ENCODE data around the gene RER1.
A peak's percentile ranks its signal among the peaks of the same experiment; 100 is the strongest.

RER1 gene

DNA sequence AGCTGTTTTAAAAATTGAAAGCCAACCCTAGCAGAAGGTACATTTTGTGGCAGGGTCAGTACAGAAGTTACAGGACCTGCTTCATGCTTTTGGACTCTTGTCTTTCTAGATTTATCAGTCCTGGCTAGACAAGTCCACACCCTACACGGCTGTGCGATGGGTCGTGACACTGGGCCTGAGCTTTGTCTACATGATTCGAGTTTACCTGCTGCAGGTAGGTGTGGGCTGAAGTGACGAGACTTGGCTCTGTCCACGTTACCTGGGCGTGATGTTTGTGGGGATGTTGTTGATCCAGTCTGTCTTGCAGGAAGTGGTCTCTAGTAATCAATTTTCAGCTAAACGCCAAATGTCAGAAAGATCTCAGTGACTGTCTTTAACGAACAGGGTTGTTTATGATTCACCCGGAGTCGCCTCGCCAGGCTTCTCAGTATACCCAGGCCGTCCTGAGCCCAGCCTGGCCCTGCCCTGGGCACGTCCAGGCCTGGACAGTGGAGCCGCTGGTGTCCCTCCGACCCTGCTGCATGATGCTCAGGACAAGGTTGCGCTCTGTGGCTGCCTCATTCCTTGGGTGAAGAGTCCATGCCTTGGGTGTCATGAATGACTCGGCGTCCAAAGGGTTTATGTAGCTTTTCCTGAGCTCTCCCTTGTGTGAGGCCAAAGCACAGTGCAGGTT is 5.5 kb downstream of the RER1 start:
- no peak for DNase-seq
- H3K36me3 Mint-ChIP-seq (ENCODE audit: low read depth), result peaks cover 60% of the 10 kb centered on the region
- no peaks in the 10 kb centered on the region for H3K9me3 Mint-ChIP-seq
- H3K4me3 Mint-ChIP-seq, result no peak overlapping the region
- peaks cover 8% of the 10 kb centered on the region for H3K27me3 Mint-ChIP-seq (ENCODE audit: low read depth, poor library complexity)
- peak overlapping the region; percentile 96 for H3K27ac Mint-ChIP-seq
- H3K4me1 Mint-ChIP-seq, result peaks cover 20% of the 10 kb centered on the region
- TF ChIP-seq, protein P1, sequence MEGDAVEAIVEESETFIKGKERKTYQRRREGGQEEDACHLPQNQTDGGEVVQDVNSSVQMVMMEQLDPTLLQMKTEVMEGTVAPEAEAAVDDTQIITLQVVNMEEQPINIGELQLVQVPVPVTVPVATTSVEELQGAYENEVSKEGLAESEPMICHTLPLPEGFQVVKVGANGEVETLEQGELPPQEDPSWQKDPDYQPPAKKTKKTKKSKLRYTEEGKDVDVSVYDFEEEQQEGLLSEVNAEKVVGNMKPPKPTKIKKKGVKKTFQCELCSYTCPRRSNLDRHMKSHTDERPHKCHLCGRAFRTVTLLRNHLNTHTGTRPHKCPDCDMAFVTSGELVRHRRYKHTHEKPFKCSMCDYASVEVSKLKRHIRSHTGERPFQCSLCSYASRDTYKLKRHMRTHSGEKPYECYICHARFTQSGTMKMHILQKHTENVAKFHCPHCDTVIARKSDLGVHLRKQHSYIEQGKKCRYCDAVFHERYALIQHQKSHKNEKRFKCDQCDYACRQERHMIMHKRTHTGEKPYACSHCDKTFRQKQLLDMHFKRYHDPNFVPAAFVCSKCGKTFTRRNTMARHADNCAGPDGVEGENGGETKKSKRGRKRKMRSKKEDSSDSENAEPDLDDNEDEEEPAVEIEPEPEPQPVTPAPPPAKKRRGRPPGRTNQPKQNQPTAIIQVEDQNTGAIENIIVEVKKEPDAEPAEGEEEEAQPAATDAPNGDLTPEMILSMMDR (IDR thresholded peaks at IDR 0.05), result no peak

DNA sequence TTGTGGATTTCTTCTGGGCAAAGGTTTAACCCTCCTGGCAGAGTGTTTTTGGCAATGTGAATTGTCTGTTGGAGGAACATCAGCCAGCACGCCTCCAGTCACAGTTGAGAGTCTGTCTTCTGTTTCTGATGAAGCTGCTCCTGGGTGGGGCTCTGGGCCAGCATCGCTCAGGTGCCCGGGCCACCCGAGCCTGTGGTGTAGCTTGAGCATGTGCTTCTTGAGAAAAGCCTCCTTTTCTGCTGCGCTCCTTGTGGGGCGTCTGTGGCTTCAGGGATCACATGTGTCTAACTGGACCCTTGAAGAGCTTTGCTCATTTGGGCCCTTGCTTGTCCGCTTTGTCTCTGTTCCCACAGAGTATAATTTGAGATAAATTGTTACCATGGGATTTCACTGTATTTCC is 7.2 kb downstream of the RER1 start:
- peak overlapping the region; percentile 54 for H3K27ac Mint-ChIP-seq
- H3K36me3 Mint-ChIP-seq (ENCODE audit: low read depth), result peaks cover 52% of the 10 kb centered on the region

DNA sequence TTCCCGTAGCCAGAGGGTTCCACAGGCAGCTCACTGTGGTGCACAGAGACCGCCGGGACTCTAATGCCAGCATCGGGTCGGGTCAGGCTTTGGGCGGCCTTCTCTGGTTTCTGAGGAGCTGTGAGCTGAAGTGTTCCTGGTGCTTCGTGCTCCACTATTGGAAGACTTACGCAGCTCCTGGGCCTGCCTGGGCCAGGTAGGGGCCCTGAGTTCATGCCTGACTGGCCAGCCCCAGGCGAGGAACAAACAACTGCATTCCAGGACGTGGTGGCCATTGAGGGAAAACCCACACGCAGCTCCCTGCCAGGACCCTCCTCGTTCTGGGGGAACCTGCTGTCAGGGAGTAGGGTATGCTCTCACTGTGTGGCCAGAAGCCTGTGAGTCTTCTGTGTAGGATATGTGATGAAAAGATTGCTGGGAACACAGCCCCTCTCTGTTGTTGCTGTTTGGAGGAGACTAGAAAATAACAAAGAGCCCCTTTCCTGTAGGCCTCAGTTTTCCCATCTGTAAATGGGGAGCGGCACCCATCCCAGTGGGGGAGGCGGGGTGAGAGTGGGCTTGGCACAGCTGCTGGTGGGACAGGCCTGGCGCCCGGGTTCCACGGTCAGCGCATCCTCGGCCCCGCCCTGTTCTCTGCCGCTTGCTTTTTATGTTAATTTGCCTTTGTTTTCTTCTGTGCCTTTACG is 8.4 kb downstream of the RER1 start:
- Mint-ChIP-seq H3K36me3 (ENCODE audit: low read depth) (peaks cover 52% of the 10 kb centered on the region), H3K9me3 (no peaks in the 10 kb centered on the region), H3K27ac (peak overlapping the region; percentile 67), H3K4me3 (no peak overlapping the region), H3K27me3 (ENCODE audit: low read depth, poor library complexity) (peaks cover 4% of the 10 kb centered on the region), H3K4me1 (no peaks in the 10 kb centered on the region)
- no peak for DNase-seq
- TF ChIP-seq, protein P1 (IDR thresholded peaks at IDR 0.05), result no peak

More for the DNA sequence above, 7.2 kb downstream of the RER1 start:
- Mint-ChIP-seq H3K4me1 (peaks cover 4% of the 10 kb centered on the region), H3K4me3 (no peak overlapping the region), H3K27me3 (ENCODE audit: low read depth, poor library complexity) (peaks cover 4% of the 10 kb centered on the region), H3K9me3 (no peaks in the 10 kb centered on the region)
- no peak for DNase-seq
- TF ChIP-seq, protein P1 (IDR thresholded peaks at IDR 0.05), result no peak

DNA sequence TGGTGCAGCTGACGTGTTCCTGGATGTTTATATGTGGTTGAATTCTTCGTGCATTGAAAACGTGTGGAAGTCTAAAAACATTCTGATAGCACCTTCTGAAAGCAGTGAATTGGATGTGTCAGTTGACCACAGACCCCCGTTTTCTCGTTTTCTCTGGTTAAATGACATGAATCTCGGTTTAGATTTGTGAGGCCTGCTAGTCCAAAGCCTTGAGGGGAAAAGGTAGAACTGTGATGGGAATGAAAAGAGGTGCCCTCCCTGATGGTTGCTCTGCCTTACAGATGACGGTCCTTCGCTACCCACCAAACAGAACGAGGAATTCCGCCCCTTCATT is 8.9 kb downstream of the RER1 start:
- Mint-ChIP-seq H3K4me1 (no peaks in the 10 kb centered on the region), H3K27ac (peak overlapping the region; percentile 67), H3K4me3 (no peak overlapping the region), H3K9me3 (no peaks in the 10 kb centered on the region), H3K36me3 (ENCODE audit: low read depth) (peaks cover 56% of the 10 kb centered on the region), H3K27me3 (ENCODE audit: low read depth, poor library complexity) (peaks cover 4% of the 10 kb centered on the region)
- DNase-seq, result no peak
- TF ChIP-seq, protein P1 (IDR thresholded peaks at IDR 0.05), result no peak

DNA sequence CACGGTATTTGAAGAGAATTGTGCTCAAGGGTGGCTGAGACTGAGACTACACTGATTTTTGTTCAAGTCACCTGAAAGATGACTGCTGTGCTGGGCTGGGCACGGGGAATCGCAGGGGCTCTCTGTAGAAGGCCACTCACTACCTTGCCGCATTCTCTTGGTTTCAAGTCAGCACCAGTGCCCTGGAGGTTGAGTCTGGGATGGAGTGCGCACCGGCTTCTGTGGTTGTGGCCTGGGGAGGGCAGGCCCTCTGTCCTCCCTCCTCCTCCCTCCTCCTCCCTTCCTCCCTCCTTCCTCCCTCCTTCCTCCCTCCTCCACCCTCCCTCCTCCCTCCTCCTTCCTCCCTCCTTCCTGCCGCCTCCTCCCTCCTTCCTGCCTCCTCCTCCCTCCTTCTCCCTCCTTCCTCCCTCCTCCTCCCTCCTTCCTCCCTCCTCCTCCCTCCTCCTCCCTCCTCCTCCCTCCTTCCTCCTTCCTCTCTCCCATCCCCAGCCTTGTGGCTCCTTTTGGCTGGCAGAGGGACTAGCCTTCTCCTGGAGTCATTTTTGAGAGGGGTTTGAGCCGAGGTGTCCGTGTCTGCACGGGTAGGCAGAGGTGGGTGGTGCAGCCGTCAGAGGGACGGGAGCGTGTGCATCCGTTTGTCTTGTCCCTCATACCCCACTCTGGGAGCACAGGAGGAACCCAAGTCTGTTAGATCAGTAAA is 9.5 kb downstream of the RER1 start:
- Mint-ChIP-seq H3K4me3 (no peak overlapping the region), H3K9me3 (no peaks in the 10 kb centered on the region), H3K36me3 (ENCODE audit: low read depth) (peaks cover 55% of the 10 kb centered on the region), H3K27ac (peak overlapping the region; percentile 67), H3K27me3 (ENCODE audit: low read depth, poor library complexity) (peaks cover 4% of the 10 kb centered on the region), H3K4me1 (no peaks in the 10 kb centered on the region)
- DNase-seq, result no peak
- TF ChIP-seq, protein P1 (IDR thresholded peaks at IDR 0.05), result no peak
